Endothelial cell of umbilical vein (primary cell): ENCODE measurements around the gene CYP2D6. TPM values are rescaled to one million over a fixed set of nuclear protein-coding genes. Genes with fewer than 3 reads are reported as not detected.
"Not testable (repeated sequence)": the region's sequence is repeated elsewhere in the genome, so short reads cannot be mapped to it uniquely, and the experiment has no call there.

ENCODE experiments used
- BruUV-seq: library from RNA; stranded (reverse); fragments of 400-500 nt; replicated peaks from 2 replicates; lab custom pipeline; 2021; lab: Mats Ljungman, UMichigan
- CTCF ChIA-PET: fragments of 300-600, 350-600 bp; sonication (Branson Sonifier 250); formaldehyde crosslinking; loops from one replicate; lab custom pipeline; 2021; ENCODE audit warnings: antibody characterized with exemption, inconsistent platforms; lab: Charles Lee
- POLR2A ChIA-PET: fragments of 300-600, 350-600 bp; sonication (Branson Sonifier 250); formaldehyde crosslinking; loops from one replicate; lab custom pipeline; 2021; ENCODE audit warnings: antibody characterized with exemption, inconsistent platforms; lab: Charles Lee
- DNase-seq: peaks from one replicate; pipeline ENCODE4 v3.0.0-alpha.2; 2011; ENCODE audit warnings: low read depth, low spot score
- FAIRE-seq: peaks from 2 replicates; lab custom pipeline; 2011; peaks lifted over from hg19 to GRCh38; lab: Jason Lieb, UNC
- H2AFZ ChIP-seq: 2 replicates; pipeline ENCODE4 v1.6.0; 2012; ENCODE audit warnings: low read depth, low read length, control low read depth, inconsistent platforms
- H3K27ac ChIP-seq: 2 replicates; pipeline ENCODE4 v1.5.1; 2011; ENCODE audit warnings: low read depth, mild to moderate bottlenecking, control low read depth, low read length, moderate library complexity; ENCODE audit not compliant: insufficient read depth
- H3K27me3 ChIP-seq, 2 experiments: 2 replicates each; pipeline versions ENCODE4 v1.6.0 to v1.6.1; 2011; ENCODE audit warnings: low read length in 2 of 2, mixed read lengths in 1 of 2; ENCODE audit not compliant: control insufficient read depth in 2 of 2, insufficient read depth in 2 of 2
- H3K36me3 ChIP-seq, 2 experiments: 2 replicates in 1 of 2; 3 replicates in 1 of 2; pipeline ENCODE4 v1.5.1; 2011; ENCODE audit warnings: low read length in 2 of 2, mild to moderate bottlenecking in 1 of 2, moderate library complexity in 1 of 2; ENCODE audit not compliant: control insufficient read depth in 2 of 2, insufficient read depth in 2 of 2; ENCODE audit errors: extremely low read depth in 1 of 2
- H3K4me1 ChIP-seq: 3 replicates; pipeline ENCODE4 v1.5.1; 2011; ENCODE audit warnings: mild to moderate bottlenecking, low read length; ENCODE audit not compliant: control insufficient read depth, insufficient read depth; ENCODE audit errors: extremely low read depth
- H3K4me2 ChIP-seq: 2 replicates; pipeline ENCODE4 v1.6.1; 2011; ENCODE audit warnings: low read length, control low read depth, mixed read lengths; ENCODE audit not compliant: insufficient read depth
- H3K4me3 ChIP-seq, 3 experiments: fragments of 200-600 bp in 1 of 3; sonication (generic), shearing (Covaris generic) in 1 of 3; replicated peaks in 1 of 3; 2 replicates each; pipeline ENCODE4 v1.5.1; 2011 to 2016; ENCODE audit warnings: control low read depth in 3 of 3, low read length in 3 of 3, mild to moderate bottlenecking in 2 of 3, inconsistent platforms in 1 of 3, low read depth in 1 of 3, moderate library complexity in 1 of 3; ENCODE audit not compliant: insufficient read depth in 1 of 3
- H3K79me2 ChIP-seq: 2 replicates; pipeline ENCODE4 v1.6.0; 2012; ENCODE audit warnings: low read length, inconsistent platforms; ENCODE audit not compliant: control insufficient read depth, insufficient read depth
- H3K9ac ChIP-seq: replicated peaks from 2 replicates; pipeline ENCODE3; 2011; ENCODE audit warnings: low read length, control low read depth; ENCODE audit not compliant: insufficient read depth; ENCODE audit errors: extremely low read depth
- H3K9me1 ChIP-seq: replicated peaks from 3 replicates; pipeline ENCODE4 v1.6.0; 2011; ENCODE audit warnings: mild to moderate bottlenecking, low read length; ENCODE audit not compliant: control insufficient read depth, insufficient read depth; ENCODE audit errors: extremely low read depth
- H3K9me3 ChIP-seq: replicated peaks from 2 replicates; pipeline ENCODE4 v1.5.1; 2012; ENCODE audit warnings: low read length, inconsistent platforms; ENCODE audit not compliant: control insufficient read depth, insufficient read depth
- H4K20me1 ChIP-seq: replicated peaks from 2 replicates; pipeline ENCODE3; 2011; ENCODE audit warnings: mild to moderate bottlenecking, low read length; ENCODE audit not compliant: control insufficient read depth, insufficient read depth; ENCODE audit errors: extremely low read depth
- POLR2AphosphoS5 ChIP-seq: IDR thresholded peaks from 2 replicates; pipeline ENCODE4 v1.6.1; 2012; ENCODE audit warnings: low read depth, mild to moderate bottlenecking, control low read depth, low read length, moderate library complexity; ENCODE audit not compliant: insufficient read depth
- dilution Hi-C: fragments of 300-500 bp; cut with MboI; formaldehyde crosslinking; loops from one replicate; pipeline ENCODE4 v1.15.0; 2019; ENCODE audit warnings: low sequenced_read_pairs; ENCODE audit not compliant: extremely low pct_ligation_motif_present
- intact Hi-C: fragments of 100-400 bp; cut with micrococcal nuclease; formaldehyde crosslinking; loops from one replicate; pipeline ENCODE4 v1.10.0; 2022
- polyA plus RNA-seq, 4 experiments: library from polyadenylated mRNA; depleted of rRNA in 3 of 4; stranded (reverse) in 3 of 4; unstranded in 1 of 4; fragments of >200 nt; gene quantifications; 2 replicates each; pipeline versions ENCODE4 v1.2.1 to v1.2.3, GENCODE V29; 2011 to 2012; ENCODE audit warnings: missing spikeins in 1 of 4
- total RNA-seq: library from RNA; stranded (reverse); gene quantifications from 2 replicates; pipeline ENCODE4 v1.2.3, GENCODE V29; 2021
- TF ChIP-seq, protein P1 (sequence below): IDR thresholded peaks from 2 replicates; pipeline ENCODE4 v1.6.1; 2011; ENCODE audit not compliant: insufficient read depth, insufficient read length

The CYP2D6 gene
- total and polyA plus RNA-seq, 2 donors (not counting 3 experiments of a cell fraction or from before 2014, with no cell fraction given) = 0.25 to 0.91 TPM

DNA sequence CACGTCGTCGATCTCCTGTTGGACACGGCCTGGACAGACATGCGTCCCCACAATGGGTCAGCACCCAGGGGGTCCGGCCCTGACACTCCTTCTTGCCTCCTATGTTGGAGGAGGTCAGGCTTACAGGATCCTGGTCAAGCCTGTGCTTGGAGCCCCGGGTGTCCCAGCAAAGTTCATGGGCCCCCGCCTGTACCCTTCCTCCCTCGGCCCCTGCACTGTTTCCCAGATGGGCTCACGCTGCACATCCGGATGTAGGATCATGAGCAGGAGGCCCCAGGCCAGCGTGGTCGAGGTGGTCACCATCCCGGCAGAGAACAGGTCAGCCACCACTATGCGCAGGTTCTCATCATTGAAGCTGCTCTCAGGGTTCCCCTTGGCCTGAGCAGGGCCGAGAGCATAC is 3.0 kb downstream of the CYP2D6 start:
- Histone ChIP-seq H3K4me1 (no peaks in the 10 kb centered on the region), H3K27ac (no peak overlapping the region), H3K4me2 (no peak overlapping the region), H2AFZ (no peak overlapping the region), H3K79me2 (no peaks in the 10 kb centered on the region), H3K4me3 (no peak overlapping the region), H4K20me1 (no peaks in the 10 kb centered on the region), H3K9ac (no peak overlapping the region), H3K9me1 (no peaks in the 10 kb centered on the region), H3K9me3 (no peaks in the 10 kb centered on the region), H3K27me3 (no peaks in the 10 kb centered on the region), H3K36me3 (no peaks in the 10 kb centered on the region)
- intact Hi-C loops (no loop called here), dilution Hi-C loops (no loop called here)
- TF ChIP-seq, protein P1, sequence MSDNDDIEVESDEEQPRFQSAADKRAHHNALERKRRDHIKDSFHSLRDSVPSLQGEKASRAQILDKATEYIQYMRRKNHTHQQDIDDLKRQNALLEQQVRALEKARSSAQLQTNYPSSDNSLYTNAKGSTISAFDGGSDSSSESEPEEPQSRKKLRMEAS = no peak
- TF ChIP-seq POLR2AphosphoS5 = no peak
- no peak for DNase-seq
- FAIRE-seq = no peak
- CTCF ChIA-PET = no interaction called here
- BruUV-seq = no TSS peak
- POLR2A ChIA-PET = no interaction called here

DNA sequence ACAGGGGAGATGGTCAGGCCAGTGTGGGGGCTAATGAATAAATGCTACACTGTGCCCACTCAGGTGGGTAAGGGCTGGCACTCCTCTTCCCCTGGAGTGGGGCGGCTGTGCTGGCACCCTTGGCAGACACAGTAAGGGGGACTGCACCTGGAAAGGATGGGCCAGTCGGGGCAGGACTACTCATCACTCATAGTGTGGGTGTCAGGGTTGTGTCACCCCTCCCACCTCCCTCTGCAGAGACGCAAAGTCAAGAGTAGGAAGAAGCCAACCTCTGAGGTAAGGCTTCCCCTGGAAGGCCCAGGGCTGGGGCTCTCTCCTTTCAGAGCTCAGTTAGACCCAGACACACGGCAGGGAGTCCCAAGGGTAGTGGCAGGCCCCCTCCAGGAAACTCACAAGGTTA is 7.1 kb downstream of the CYP2D6 start:
- H3K4me1 ChIP-seq, H3K79me2 ChIP-seq, BruUV-seq, H3K27me3 ChIP-seq, H3K9ac ChIP-seq, H4K20me1 ChIP-seq, intact Hi-C loops, POLR2A ChIA-PET, H3K36me3 ChIP-seq, H3K9me1 ChIP-seq, FAIRE-seq, dilution Hi-C loops, H3K9me3 ChIP-seq, DNase-seq, H3K4me2 ChIP-seq, H2AFZ ChIP-seq, H3K27ac ChIP-seq, H3K4me3 ChIP-seq: not testable (repeated sequence)
- CTCF ChIA-PET = interaction anchor here (0.7 kb wide), 1 partner anchor 33 kb away, joined by 3 read pairs; the partner anchor contains the start of gene NDUFA6

DNA sequence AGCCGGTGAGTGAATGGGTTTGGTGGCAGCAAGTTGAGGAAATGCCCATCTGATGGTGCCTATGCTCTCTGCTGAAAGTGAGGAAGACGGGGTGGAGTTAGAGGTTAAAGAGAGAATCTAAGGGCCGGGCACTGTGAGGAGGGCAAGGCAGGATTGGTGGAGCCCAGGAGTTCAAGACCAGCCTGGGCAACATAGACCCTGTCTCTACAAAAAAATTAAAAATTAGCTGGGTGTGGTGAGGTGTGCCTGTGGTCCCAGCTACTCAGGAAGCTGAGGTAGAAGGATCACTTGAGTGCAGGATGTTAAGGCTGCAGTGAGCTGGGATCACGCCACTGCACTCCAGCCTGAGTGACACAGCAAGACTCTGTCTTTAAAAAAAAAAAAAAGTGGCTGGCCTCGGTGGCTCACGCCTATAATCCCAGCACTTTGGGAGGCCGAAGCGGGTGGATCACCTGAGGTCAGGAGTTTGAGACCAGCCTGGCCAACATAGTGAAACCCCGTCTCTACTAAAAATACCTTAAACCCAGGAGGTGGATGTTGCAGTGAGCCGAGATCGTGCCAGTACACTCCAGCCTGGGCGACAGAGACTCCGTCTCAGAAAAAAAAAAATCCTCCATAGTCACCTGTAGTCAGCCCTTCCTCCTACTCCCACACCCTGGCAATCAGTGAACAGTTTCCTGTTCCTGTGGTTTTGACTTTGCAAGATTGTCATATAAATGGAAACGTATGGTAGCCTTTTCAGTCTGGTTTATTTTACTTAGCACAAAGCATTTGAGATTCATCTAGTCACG is 10.2 kb downstream of the CYP2D6 start:
- H3K4me1 ChIP-seq, dilution Hi-C loops, H3K27ac ChIP-seq, POLR2A ChIA-PET, FAIRE-seq, H4K20me1 ChIP-seq, H3K4me2 ChIP-seq, H2AFZ ChIP-seq, intact Hi-C loops, CTCF ChIA-PET, H3K36me3 ChIP-seq, H3K9me3 ChIP-seq, H3K9me1 ChIP-seq, BruUV-seq, H3K79me2 ChIP-seq, DNase-seq, H3K27me3 ChIP-seq, H3K9ac ChIP-seq, H3K4me3 ChIP-seq: not testable (repeated sequence)
